ENCODE data around the gene HHLA2.

GRCh38 chr3:108329508-108329907 is 33.2 kb downstream of the HHLA2 start:
- TF ChIP-seq POLR2A (IDR thresholded peaks at IDR 0.05) (no peak), CTCF (IDR thresholded peaks at IDR 0.05) (no peak), POLR2AphosphoS5 (IDR thresholded peaks at IDR 0.05) (peak; percentile 6)

Measured in gastroesophageal sphincter (tissue), 3 donors.